ENCODE measurements around the gene COBLL1. TPM values are rescaled to one million over a fixed set of nuclear protein-coding genes. Genes with fewer than 3 reads are reported as not detected.

Gene COBLL1
- total and polyA plus RNA-seq, 4 donors: 16.3 to 114 (median 36.4) TPM

- no peak overlapping the region for H3K9ac ChIP-seq (ENCODE audit: low read depth in 1 of 2, low read length in 2 of 2)
- no peak overlapping the region for H3K4me3 ChIP-seq (ENCODE audit: low read depth in 1 of 3, low read length in 3 of 3)
- H3K36me3 ChIP-seq (ENCODE audit: control insufficient read depth in 4 of 4, insufficient read depth in 3 of 4, low read depth in 1 of 4, low read length in 3 of 4): peaks cover 7 to 46% (median 25%) of the 10 kb centered on the region in 4 donors
- 76% methylated on average over 6 of the region's 6 CpGs for WGBS
- no peak for DNase-seq (ENCODE audit: low spot score)
- H3K4me1 ChIP-seq (ENCODE audit: control insufficient read depth in 4 of 4, insufficient read depth in 4 of 4, low read length in 3 of 4): peaks cover 0 to 9% (median 0%) of the 10 kb centered on the region in 4 donors
- H3K27me3 ChIP-seq (ENCODE audit: control insufficient read depth in 4 of 4, insufficient read depth in 4 of 4, low read length in 3 of 4): no peaks in the 10 kb centered on the region
- H3K27ac ChIP-seq (ENCODE audit: low read depth in 1 of 2, low read length in 2 of 2): no peak overlapping the region
- H3K9me3 ChIP-seq (ENCODE audit: control insufficient read depth in 4 of 4, low read length in 3 of 4): no peaks in the 10 kb centered on the region
- TF ChIP-seq TAF1 (conservative IDR thresholded peaks at IDR 0.05): no peak
- no peak for TF ChIP-seq FOXA2 (IDR thresholded peaks at IDR 0.05)
- TF ChIP-seq EGR1 (IDR thresholded peaks at IDR 0.05; ENCODE audit: low read depth in 2 of 2): no peak
- peak; percentile 32 for TF ChIP-seq ATF3 (IDR thresholded peaks at IDR 0.05)
- TF ChIP-seq MAX (IDR thresholded peaks at IDR 0.05): no peak
- TF ChIP-seq JUND (IDR thresholded peaks at IDR 0.05): peak in 1 of 2 donors; percentile 18
- no peak for TF ChIP-seq FOXA1 (IDR thresholded peaks at IDR 0.05)
These were observed 147.3 kb downstream of the COBLL1 start for GRCh38 chr2:164694275-164694695.

GRCh38 chr2:164693834-164694233 is 147.8 kb downstream of the COBLL1 start:
- Histone ChIP-seq H3K27ac (ENCODE audit: low read depth in 1 of 2, low read length in 2 of 2) (no peak overlapping the region), H3K27me3 (ENCODE audit: control insufficient read depth in 4 of 4, insufficient read depth in 4 of 4, low read length in 3 of 4) (no peaks in the 10 kb centered on the region), H3K9me3 (ENCODE audit: control insufficient read depth in 4 of 4, low read length in 3 of 4) (no peaks in the 10 kb centered on the region), H3K4me3 (ENCODE audit: low read depth in 1 of 3, low read length in 3 of 3) (no peak overlapping the region), H3K36me3 (ENCODE audit: control insufficient read depth in 4 of 4, insufficient read depth in 3 of 4, low read depth in 1 of 4, low read length in 3 of 4) (peaks cover 9 to 47% (median 27%) of the 10 kb centered on the region in 4 donors), H3K9ac (ENCODE audit: low read depth in 1 of 2, low read length in 2 of 2) (no peak overlapping the region), H3K4me1 (ENCODE audit: control insufficient read depth in 4 of 4, insufficient read depth in 4 of 4, low read length in 3 of 4) (peaks cover 0 to 9% (median 0%) of the 10 kb centered on the region in 4 donors)
- TF ChIP-seq FOXA2 (IDR thresholded peaks at IDR 0.05) (no peak), HNF4G (IDR thresholded peaks at IDR 0.05) (no peak)
- DNase-seq (ENCODE audit: low spot score): no peak

- H3K9me3 ChIP-seq (ENCODE audit: control insufficient read depth in 4 of 4, low read length in 3 of 4): no peaks in the 10 kb centered on the region
- no peak overlapping the region for H3K4me3 ChIP-seq (ENCODE audit: low read depth in 1 of 3, low read length in 3 of 3)
- no peak overlapping the region for H3K9ac ChIP-seq (ENCODE audit: low read depth in 1 of 2, low read length in 2 of 2)
- TF ChIP-seq RAD21 (IDR thresholded peaks at IDR 0.05) (no peak), FOXA2 (IDR thresholded peaks at IDR 0.05) (peak; percentile 8)
- H3K4me1 ChIP-seq (ENCODE audit: control insufficient read depth in 4 of 4, insufficient read depth in 4 of 4, low read length in 3 of 4): peaks cover 0 to 9% (median 0%) of the 10 kb centered on the region in 4 donors
- no peak for DNase-seq (ENCODE audit: low spot score)
- no peak overlapping the region for H3K27ac ChIP-seq (ENCODE audit: low read depth in 1 of 2, low read length in 2 of 2)
- H3K27me3 ChIP-seq (ENCODE audit: control insufficient read depth in 4 of 4, insufficient read depth in 4 of 4, low read length in 3 of 4): no peaks in the 10 kb centered on the region
- H3K36me3 ChIP-seq (ENCODE audit: control insufficient read depth in 4 of 4, insufficient read depth in 3 of 4, low read depth in 1 of 4, low read length in 3 of 4): peaks cover 9 to 47% (median 27%) of the 10 kb centered on the region in 4 donors
These were observed 148.2 kb downstream of the COBLL1 start for GRCh38 chr2:164693390-164693789.

- H3K36me3 ChIP-seq (ENCODE audit: control insufficient read depth in 4 of 4, insufficient read depth in 3 of 4, low read depth in 1 of 4, low read length in 3 of 4): peaks cover 9 to 47% (median 27%) of the 10 kb centered on the region in 4 donors
- no peak overlapping the region for H3K9ac ChIP-seq (ENCODE audit: low read depth in 1 of 2, low read length in 2 of 2)
- H3K4me1 ChIP-seq (ENCODE audit: control insufficient read depth in 4 of 4, insufficient read depth in 4 of 4, low read length in 3 of 4): peaks cover 0 to 9% (median 0%) of the 10 kb centered on the region in 4 donors
- H3K4me3 ChIP-seq (ENCODE audit: low read depth in 1 of 3, low read length in 3 of 3): no peak overlapping the region
- no peaks in the 10 kb centered on the region for H3K27me3 ChIP-seq (ENCODE audit: control insufficient read depth in 4 of 4, insufficient read depth in 4 of 4, low read length in 3 of 4)
- DNase-seq (ENCODE audit: low spot score): no peak
- H3K27ac ChIP-seq (ENCODE audit: low read depth in 1 of 2, low read length in 2 of 2): no peak overlapping the region
- 93% methylated on average over 2 of the region's 2 CpGs for WGBS
- no peaks in the 10 kb centered on the region for H3K9me3 ChIP-seq (ENCODE audit: control insufficient read depth in 4 of 4, low read length in 3 of 4)
- TF ChIP-seq YY1 (IDR thresholded peaks at IDR 0.05) (no peak), NR2F2 (IDR thresholded peaks at IDR 0.05) (no peak), ZBTB33 (IDR thresholded peaks at IDR 0.05) (no peak), HNF4G (IDR thresholded peaks at IDR 0.05) (no peak), EGR1 (IDR thresholded peaks at IDR 0.05; ENCODE audit: low read depth in 2 of 2) (no peak), FOXA1 (IDR thresholded peaks at IDR 0.05) (no peak), SP1 (IDR thresholded peaks at IDR 0.05) (no peak), ATF3 (IDR thresholded peaks at IDR 0.05) (no peak), JUND (IDR thresholded peaks at IDR 0.05) (no peak), GABPA (IDR thresholded peaks at IDR 0.05 in 1 of 2, conservative IDR thresholded peaks at IDR 0.05 in 1 of 2) (no peak), TAF1 (conservative IDR thresholded peaks at IDR 0.05) (no peak), CTCF (IDR thresholded peaks at IDR 0.05; ENCODE audit: low read depth, low read length, missing input control) (no peak), RAD21 (IDR thresholded peaks at IDR 0.05) (no peak), HNF4A (conservative IDR thresholded peaks at IDR 0.05) (no peak)
These were observed 148.7 kb downstream of the COBLL1 start for GRCh38 chr2:164692958-164693357.
